GM04504 (cell line): ENCODE data around the gene SLC29A2.
A peak's percentile ranks its signal among the peaks of the same experiment; 100 is the strongest.

Source experiments
- DNase-seq: peaks from one replicate; pipeline ENCODE4 v3.0.0-alpha.2; 2012; ENCODE audit warnings: low read depth

Gene SLC29A2

GRCh38 chr11:66317723-66318599 lies 53.6 kb downstream of the SLC29A2 start:
- peak; percentile 77 for DNase-seq

- DNase-seq = no peak
Measured at GRCh38 chr11:66317322-66317722, 54.2 kb downstream of the SLC29A2 start.

GRCh38 chr11:66316849-66317251 lies 54.7 kb downstream of the SLC29A2 start, which contains the start of gene CD248:
Gene CD248, minus strand, starts transcription at chr11:66317044. Its CDS starts 17 bp downstream, at chr11:66317027.
- no peak for DNase-seq

GRCh38 chr11:66315921-66316811 lies 55.4 kb downstream of the SLC29A2 start:
- no peak for DNase-seq

- DNase-seq = no peak
Measured at GRCh38 chr11:66315498-66315885, 56.1 kb downstream of the SLC29A2 start.

GRCh38 chr11:66314561-66315497 lies 56.7 kb downstream of the SLC29A2 start:
- no peak for DNase-seq

- DNase-seq = no peak
Measured at GRCh38 chr11:66314186-66314501, 57.4 kb downstream of the SLC29A2 start.

- no peak for DNase-seq
Measured at GRCh38 chr11:66313321-66314185, 58.0 kb downstream of the SLC29A2 start.

- DNase-seq = peak; percentile 99
Measured at GRCh38 chr11:66312549-66313320, 58.8 kb downstream of the SLC29A2 start.
